Measurements from ENCODE around the gene CDKN1C. TPM values are rescaled to one million over a fixed set of nuclear protein-coding genes. Genes with fewer than 3 reads are reported as not detected.

Gene CDKN1C
- total and polyA plus RNA-seq, 2 of the 8 experiments (the other 6 are each of a cell fraction or from before 2014, with no cell fraction given) = 12.8 to 14.1 TPM

DNA sequence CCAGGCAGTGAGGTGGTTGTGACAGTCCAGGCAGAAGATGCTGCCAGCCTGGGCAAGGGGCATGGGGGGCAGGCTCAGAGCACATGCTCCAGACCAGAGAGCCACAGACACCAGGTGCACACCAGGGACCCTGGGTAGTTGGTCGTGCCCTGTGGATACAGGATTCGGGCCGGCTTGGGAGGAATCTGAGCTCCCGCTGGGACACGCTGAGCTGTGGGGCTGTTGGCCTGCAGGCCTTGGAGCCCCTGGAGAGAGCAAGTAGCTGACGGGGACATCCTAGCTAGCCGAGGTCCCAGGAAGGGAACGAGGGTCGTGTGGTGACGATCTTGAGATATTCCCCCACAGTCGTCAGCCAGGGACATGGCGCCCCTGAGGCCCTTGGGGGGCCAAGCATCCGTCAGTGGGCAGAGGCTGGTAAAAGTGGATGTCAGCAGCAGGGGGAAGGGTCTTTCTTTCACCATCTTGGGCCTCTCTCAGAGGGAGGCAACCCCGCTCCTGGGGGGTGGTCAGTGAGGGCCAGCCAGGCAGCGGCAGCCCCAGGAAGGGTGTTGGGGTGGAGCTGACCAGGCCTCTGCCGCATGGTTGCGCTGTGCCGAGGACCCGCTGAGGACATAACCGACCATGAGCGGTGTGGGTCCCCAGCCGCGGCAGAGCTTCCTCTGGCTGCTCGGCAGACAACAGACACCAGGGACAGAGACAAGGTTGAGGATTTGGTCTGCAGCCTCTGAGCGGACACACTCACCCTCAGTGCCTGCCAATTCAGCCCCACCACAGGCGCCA is 44.0 kb downstream of the CDKN1C start (continued):
- TF ChIP-seq SIN3A (conservative IDR thresholded peaks at IDR 0.05 in 1 of 2, IDR thresholded peaks at IDR 0.05 in 1 of 2; ENCODE audit: low read depth in 1 of 2, low read length in 2 of 2) (no peak), SP2 (IDR thresholded peaks at IDR 0.05; ENCODE audit: low read length) (no peak), PHF8 (conservative IDR thresholded peaks at IDR 0.05; ENCODE audit: low read depth, low read length) (no peak), SUZ12 (IDR thresholded peaks at IDR 0.05; ENCODE audit: low read length) (no peak), KDM1A (IDR thresholded peaks at IDR 0.05; ENCODE audit: borderline replicate concordance, low read length) (no peak)

All from H1 (cell line).